NCI-H1048 (cell line): Measurements from ENCODE around the gene BCL11A.

Experiments used
- DNase-seq: peaks from one replicate; lab custom pipeline; 2025; lab: John Stamatoyannopoulos, UW

Gene BCL11A

GRCh38 chr2:60505240-60505879, 48.1 kb downstream of the BCL11A start:
- DNase-seq = no peak

DNA sequence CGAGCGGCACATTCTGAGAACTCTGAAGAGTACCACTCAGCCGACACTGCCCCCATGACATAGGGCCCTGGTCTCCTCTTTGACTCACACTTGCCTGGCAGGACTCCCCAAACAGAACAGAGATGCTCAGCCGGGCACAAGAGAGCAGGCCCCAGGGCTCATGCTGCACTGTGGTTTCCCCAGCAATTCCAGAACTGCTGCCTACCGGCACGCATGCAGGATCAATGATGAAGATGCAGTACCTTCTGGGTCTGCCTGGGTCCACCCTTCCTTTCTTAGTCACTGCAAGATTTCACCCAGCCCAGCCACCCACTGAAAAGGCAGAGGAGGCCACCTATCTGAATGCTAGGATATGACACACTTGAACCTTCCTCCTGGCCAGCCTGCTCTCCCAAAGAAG, 49.4 kb downstream of the BCL11A start:
- no peak for DNase-seq

GRCh38 chr2:60502144-60502543, 51.3 kb downstream of the BCL11A start:
- no peak for DNase-seq

GRCh38 chr2:60500861-60501260, 52.6 kb downstream of the BCL11A start:
- no peak for DNase-seq

DNA sequence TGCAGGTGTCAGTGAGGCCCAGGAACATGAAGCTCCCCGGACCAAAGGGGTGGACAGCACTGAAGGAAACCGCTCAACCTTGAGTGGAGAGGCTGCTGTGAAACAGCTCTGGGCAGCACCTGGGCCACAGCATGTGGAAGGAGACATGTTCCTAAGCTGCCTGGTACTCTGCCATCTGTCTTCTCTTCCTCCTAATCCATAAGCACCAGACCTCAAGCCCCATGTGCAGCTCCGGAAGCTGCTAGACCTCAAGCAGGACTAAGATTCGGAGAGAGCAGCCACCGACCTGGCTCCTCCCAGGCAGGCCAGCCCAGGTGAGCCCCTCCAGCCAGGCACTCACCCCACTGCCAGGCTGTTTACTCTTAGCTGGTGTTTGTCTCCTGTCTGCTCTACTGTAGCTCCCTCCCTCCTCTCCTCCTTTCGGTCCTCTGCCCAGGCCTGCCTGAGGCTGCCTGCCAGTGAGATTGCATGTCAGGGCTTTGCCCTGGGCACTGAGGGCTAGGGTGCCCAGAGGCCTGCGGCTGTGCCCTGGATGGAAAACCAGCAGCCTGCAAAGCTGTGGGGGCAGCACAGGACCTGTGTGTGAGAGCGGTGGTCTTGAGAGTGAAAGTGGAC, 53.7 kb downstream of the BCL11A start:
- no peak for DNase-seq

- no peak for DNase-seq
These were observed 54.5 kb downstream of the BCL11A start for GRCh38 chr2:60498816-60499429.

DNA sequence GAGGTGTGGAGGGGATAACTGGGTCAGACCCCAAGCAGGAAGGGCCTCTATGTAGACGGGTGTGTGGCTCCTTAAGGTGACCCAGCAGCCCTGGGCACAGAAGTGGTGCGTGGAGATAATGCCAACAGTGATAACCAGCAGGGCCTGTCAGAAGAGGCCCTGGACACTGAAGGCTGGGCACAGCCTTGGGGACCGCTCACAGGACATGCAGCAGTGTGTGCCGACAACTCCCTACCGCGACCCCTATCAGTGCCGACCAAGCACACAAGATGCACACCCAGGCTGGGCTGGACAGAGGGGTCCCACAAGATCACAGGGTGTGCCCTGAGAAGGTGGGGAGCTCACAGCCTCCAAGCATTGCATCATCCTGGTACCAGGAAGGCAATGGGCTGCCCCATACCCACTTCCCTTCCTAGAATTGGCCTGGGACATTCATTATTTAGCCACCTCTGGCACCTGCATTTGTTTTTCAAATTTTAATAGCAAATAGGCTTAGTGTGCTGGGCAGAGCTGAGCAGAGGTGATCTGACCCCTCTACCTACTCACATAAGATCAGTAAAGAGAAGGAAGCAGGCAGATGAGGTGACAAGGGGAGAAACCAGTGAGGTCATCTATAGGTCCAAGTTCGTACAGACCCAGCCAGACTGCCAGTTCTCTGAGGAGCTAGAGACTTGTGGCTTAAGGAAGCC, 55.2 kb downstream of the BCL11A start:
- DNase-seq = no peak

- DNase-seq = no peak
These were observed 56.0 kb downstream of the BCL11A start for GRCh38 chr2:60497500-60497899.

GRCh38 chr2:60496956-60497355, 56.5 kb downstream of the BCL11A start:
- DNase-seq = no peak

- no peak for DNase-seq
These were observed 57.0 kb downstream of the BCL11A start for GRCh38 chr2:60496475-60496874.

DNA sequence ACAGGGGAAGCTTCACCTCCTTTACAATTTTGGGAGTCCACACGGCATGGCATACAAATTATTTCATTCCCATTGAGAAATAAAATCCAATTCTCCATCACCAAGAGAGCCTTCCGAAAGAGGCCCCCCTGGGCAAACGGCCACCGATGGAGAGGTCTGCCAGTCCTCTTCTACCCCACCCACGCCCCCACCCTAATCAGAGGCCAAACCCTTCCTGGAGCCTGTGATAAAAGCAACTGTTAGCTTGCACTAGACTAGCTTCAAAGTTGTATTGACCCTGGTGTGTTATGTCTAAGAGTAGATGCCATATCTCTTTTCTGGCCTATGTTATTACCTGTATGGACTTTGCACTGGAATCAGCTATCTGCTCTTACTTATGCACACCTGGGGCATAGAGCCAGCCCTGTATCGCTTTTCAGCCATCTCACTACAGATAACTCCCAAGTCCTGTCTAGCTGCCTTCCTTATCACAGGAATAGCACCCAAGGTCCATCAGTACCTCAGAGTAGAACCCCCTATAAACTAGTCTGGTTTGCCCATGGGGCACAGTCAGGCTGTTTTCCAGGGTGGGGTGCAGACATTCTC, 58.3 kb downstream of the BCL11A start:
- no peak for DNase-seq

- DNase-seq = no peak
These were observed 59.6 kb downstream of the BCL11A start for GRCh38 chr2:60493804-60494387.

DNA sequence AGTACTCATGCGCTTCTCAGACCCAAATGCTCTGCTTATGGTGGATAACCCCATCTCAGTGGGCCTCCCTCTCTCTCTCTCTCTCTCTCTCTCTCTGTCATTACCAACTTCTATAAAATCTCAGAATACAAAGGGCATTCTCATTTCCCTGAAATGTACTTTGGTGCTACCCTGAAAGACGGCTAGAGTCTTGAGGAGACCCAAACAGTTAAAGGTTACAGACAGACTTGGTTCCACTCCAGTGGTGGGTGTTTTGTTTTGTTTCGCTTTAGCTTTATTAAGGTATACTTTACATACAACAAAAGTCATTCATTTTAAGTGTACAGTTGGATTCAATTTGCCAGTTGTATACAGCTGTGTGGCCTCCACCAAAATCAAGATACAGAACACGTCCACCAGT, 60.9 kb downstream of the BCL11A start:
- DNase-seq = no peak

DNA sequence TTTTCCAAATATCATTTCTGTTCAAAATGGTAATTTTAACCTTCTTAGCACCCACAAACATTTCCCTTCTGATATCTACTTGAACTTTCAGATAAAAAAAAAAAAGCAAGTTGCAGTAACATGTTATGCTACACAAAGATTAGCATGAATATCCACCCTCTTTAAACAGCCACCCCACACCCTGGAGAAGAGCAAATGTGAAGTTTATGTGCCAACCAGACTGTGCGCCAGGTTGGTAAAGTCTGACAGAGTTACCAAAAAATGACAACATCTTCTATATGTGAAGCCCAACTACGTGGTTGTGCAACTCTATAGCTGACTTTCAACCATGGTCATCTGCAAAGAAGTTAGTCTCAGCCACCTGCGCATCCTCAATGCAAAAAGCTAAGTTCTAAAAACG, 62.6 kb downstream of the BCL11A start:
- DNase-seq = no peak

- no peak for DNase-seq
These were observed 63.0 kb downstream of the BCL11A start for GRCh38 chr2:60490441-60490840.

- DNase-seq = no peak
These were observed 64.2 kb downstream of the BCL11A start for GRCh38 chr2:60489289-60489688.

DNA sequence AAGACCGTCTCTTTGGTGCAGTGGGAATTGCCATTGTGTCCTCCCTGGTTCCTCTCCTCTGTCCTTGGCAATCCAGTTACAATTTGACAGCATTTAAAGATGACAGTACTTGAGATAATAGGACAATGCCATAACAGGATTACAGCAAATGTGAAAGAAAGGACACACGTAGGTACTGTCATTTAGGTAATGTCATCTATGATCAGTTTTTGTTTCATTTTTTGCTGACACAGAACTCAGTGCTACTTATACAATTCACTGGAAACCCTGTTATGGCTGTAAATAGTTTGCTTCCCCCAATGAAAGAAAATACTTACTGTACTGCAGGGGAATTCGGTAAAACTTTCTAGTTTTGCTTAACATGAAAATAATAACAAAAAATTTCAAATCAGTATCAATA, 65.2 kb downstream of the BCL11A start:
- no peak for DNase-seq

DNA sequence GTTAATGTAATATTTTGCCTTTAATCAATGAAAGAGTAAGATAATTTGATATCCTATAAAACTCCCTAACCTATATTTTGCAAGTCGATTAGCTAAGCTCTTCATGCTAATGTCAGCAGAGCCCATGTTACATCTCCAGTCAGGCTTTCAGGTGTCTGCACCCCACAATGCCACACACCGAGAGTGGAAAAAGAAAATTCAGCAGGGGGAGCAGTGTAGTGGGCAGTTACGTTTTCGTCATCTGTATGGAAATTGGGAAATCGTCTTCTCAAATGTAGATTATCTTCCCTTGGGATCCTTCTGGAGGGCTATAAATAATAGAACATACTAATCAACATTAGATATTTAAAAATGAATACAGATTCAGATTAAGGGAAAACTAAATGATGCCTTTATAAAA, 66.3 kb downstream of the BCL11A start:
- DNase-seq = no peak

GRCh38 chr2:60486551-60486950, 66.9 kb downstream of the BCL11A start:
- DNase-seq = no peak

- DNase-seq = no peak
These were observed 67.4 kb downstream of the BCL11A start for GRCh38 chr2:60486067-60486466.

DNA sequence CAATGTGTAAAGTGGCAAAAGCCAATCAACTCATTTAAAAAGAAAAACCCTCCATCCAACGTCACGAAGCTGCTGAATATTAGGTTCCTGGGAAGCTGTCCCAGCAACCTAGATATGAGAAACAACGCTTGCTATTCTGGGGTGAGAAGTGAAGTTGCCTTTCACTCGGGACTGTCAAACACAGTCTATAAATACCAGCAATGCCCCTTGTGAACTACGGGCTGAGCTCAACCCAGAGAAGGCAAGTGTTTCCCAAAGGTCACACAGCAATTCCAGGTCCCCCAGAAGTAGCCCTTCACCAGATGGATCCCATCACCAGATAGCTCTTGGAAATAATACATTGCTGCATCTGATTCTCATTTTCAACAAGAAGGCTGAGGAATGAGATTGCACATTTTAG, 67.9 kb downstream of the BCL11A start:
- DNase-seq = no peak

GRCh38 chr2:60485055-60485454, 68.4 kb downstream of the BCL11A start:
- DNase-seq = no peak
